Duodenal mucosa (tissue), 2 donors: Measurements from ENCODE around the gene VIPR2.
"Not testable (repeated sequence)": the region's sequence is repeated elsewhere in the genome, so short reads cannot be mapped to it uniquely, and the experiment has no call there.

Experiments used
- H3K27ac ChIP-seq: one replicate; pipeline ENCODE4 v1.7.0; 2013; ENCODE audit warnings: low read depth, low read length
- H3K27me3 ChIP-seq, 2 donors: one replicate each; pipeline ENCODE4 v1.7.0; 2013; ENCODE audit warnings: low read length in 2 of 2, control low read depth in 1 of 2; ENCODE audit not compliant: insufficient read depth in 2 of 2, control insufficient read depth in 1 of 2
- H3K36me3 ChIP-seq, 2 donors: one replicate each; pipeline ENCODE4 v1.7.0; 2013; ENCODE audit warnings: low read length in 2 of 2, control low read depth in 1 of 2; ENCODE audit not compliant: insufficient read depth in 2 of 2, control insufficient read depth in 1 of 2
- H3K4me1 ChIP-seq, 2 donors: one replicate each; pipeline ENCODE4 v1.7.0; 2013; ENCODE audit warnings: low read length in 2 of 2, control low read depth in 1 of 2; ENCODE audit not compliant: insufficient read depth in 2 of 2, control insufficient read depth in 1 of 2
- H3K4me3 ChIP-seq, 2 donors: one replicate each; pipeline ENCODE4 v1.7.0; 2013; ENCODE audit warnings: low read length in 2 of 2, low read depth in 1 of 2
- H3K9ac ChIP-seq, 2 donors: one replicate each; pipeline ENCODE4 v1.7.0; 2013; ENCODE audit warnings: low read length in 2 of 2, low read depth in 1 of 2
- H3K9me3 ChIP-seq, 2 donors: one replicate each; pipeline ENCODE4 v1.7.0; 2013; ENCODE audit warnings: low read length in 2 of 2, control low read depth in 1 of 2; ENCODE audit not compliant: control insufficient read depth in 1 of 2

Gene VIPR2

GRCh38 chr7:159144758-159145489 is at the start of gene VIPR2:
TSS of gene VIPR2 (minus strand) at chr7:159144867. CDS start at chr7:159144771, 96 bp downstream.
- Histone ChIP-seq H3K4me3 (peak within 1 kb of the TSS; percentile 38 to 54), H3K4me1 (peaks cover 0 to 7% of the 10 kb centered on the region in 2 donors), H3K27ac (no peak within 1 kb of the TSS), H3K27me3 (peaks cover 29 to 43% of the 10 kb centered on the region in 2 donors), H3K9me3 (no peaks in the 10 kb centered on the region), H3K9ac (no peak within 1 kb of the TSS), H3K36me3 (no peaks in the 10 kb centered on the region)

DNA sequence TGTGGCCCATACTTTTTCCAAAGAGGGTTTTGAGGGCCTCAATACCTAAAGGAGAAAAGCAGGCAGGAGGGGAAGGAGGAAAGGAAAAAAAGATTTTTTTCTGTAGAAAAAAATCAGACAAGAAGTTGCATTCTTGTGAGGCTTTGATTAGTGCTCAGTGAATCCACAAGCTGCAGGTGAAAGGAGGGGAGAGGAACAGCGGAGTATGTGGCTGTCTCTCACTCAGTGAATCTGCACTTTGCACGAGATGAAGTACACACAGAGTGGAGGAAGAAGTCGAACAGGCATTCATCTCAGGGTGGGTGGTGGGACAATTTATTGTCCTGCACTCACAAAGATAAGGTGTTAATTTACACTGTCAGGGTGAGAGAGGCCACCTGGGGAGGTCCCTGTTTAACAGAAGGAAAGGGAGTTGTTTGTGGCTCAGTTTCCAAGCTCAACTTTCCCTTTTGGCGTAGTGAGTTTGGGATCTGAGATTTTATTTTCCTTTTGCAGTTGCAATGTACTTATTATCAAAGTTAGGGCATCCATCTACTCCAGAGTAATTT is 49.0 kb upstream of the VIPR2 start:
- H3K9me3 ChIP-seq, result no peaks in the 10 kb centered on the region

GRCh38 chr7:159192725-159193453 is 48.2 kb upstream of the VIPR2 start:
- Histone ChIP-seq H3K27ac (no peak overlapping the region), H3K4me1 (peaks cover 2 to 9% of the 10 kb centered on the region in 2 donors), H3K27me3 (no peaks in the 10 kb centered on the region), H3K9ac (no peak overlapping the region), H3K36me3 (no peaks in the 10 kb centered on the region), H3K4me3 (no peak overlapping the region), H3K9me3 (peaks cover 0 to 4% of the 10 kb centered on the region in 2 donors)

More for the DNA sequence above, 49.0 kb upstream of the VIPR2 start:
- no peaks in the 10 kb centered on the region for H3K27me3 ChIP-seq
- no peak overlapping the region for H3K9ac ChIP-seq
- H3K4me3 ChIP-seq, result no peak overlapping the region
- no peak overlapping the region for H3K27ac ChIP-seq
- H3K36me3 ChIP-seq, result no peaks in the 10 kb centered on the region
- H3K4me1 ChIP-seq, result peaks cover 2 to 9% of the 10 kb centered on the region in 2 donors

- H3K4me1 ChIP-seq, result peaks cover 2 to 9% of the 10 kb centered on the region in 2 donors
- H3K27ac ChIP-seq, result no peak overlapping the region
- H3K27me3 ChIP-seq, result no peaks in the 10 kb centered on the region
- H3K36me3 ChIP-seq, result no peaks in the 10 kb centered on the region
- peaks cover 0 to 4% of the 10 kb centered on the region in 2 donors for H3K9me3 ChIP-seq
- H3K4me3 ChIP-seq, result no peak overlapping the region
- no peak overlapping the region for H3K9ac ChIP-seq
Observed at GRCh38 chr7:159192013-159192412, 47.3 kb upstream of the VIPR2 start.

GRCh38 chr7:159191236-159191635 is 46.6 kb upstream of the VIPR2 start:
- no peak overlapping the region for H3K4me3 ChIP-seq
- H3K27ac ChIP-seq, result no peak overlapping the region
- H3K36me3 ChIP-seq, result no peaks in the 10 kb centered on the region
- no peak overlapping the region for H3K9ac ChIP-seq
- H3K27me3 ChIP-seq, result no peaks in the 10 kb centered on the region
- H3K4me1 ChIP-seq, result peaks cover 0 to 6% of the 10 kb centered on the region in 2 donors
- peaks cover 0 to 4% of the 10 kb centered on the region in 2 donors for H3K9me3 ChIP-seq

- no peak overlapping the region for H3K27ac ChIP-seq
- no peak overlapping the region for H3K4me3 ChIP-seq
- no peak overlapping the region for H3K9ac ChIP-seq
- H3K27me3 ChIP-seq, result no peaks in the 10 kb centered on the region
- no peaks in the 10 kb centered on the region for H3K4me1 ChIP-seq
- H3K9me3 ChIP-seq, result peaks cover 0 to 4% of the 10 kb centered on the region in 2 donors
- no peaks in the 10 kb centered on the region for H3K36me3 ChIP-seq
Observed at GRCh38 chr7:159188011-159188410, 43.3 kb upstream of the VIPR2 start.

- H3K9me3 ChIP-seq, result no peaks in the 10 kb centered on the region
- no peak overlapping the region for H3K4me3 ChIP-seq
- H3K36me3 ChIP-seq, result no peaks in the 10 kb centered on the region
- no peak overlapping the region for H3K9ac ChIP-seq
- H3K27ac ChIP-seq, result no peak overlapping the region
- no peaks in the 10 kb centered on the region for H3K4me1 ChIP-seq
- no peaks in the 10 kb centered on the region for H3K27me3 ChIP-seq
Observed at GRCh38 chr7:159179241-159179640, 34.6 kb upstream of the VIPR2 start.

DNA sequence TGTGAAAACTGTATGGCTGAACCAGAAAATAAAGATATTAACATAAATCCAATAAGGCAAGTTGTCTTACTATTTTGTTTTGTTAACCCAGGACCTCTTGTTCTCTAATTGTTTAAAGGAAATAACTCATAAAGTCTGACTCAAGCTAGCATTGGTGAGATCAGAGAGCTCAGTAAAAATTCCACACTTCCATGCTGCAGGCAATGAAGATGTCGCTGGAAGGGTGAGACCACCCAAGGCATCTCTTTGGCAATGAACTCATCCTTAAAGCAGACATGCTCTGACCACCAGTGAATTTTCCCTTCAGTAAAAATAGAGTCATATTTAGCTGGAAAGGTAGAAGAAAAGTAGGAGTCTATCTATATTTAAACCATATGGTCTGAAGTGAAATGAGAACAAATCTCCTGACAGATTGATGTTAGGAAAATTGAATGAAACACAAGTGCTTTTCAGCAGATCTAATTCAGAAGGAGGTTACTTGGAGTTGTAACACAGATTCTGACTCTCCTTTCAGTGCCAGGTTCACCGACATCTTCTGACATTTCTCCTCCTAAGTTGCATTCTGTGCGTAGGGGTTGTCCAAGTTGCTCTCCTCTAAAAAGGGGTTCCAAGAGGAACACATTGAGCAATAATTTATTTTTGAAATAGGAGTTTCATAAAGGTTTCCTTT is 32.8 kb upstream of the VIPR2 start:
- Histone ChIP-seq H3K9me3 (no peaks in the 10 kb centered on the region), H3K27ac (no peak overlapping the region), H3K4me1 (no peaks in the 10 kb centered on the region), H3K9ac (no peak overlapping the region), H3K27me3 (no peaks in the 10 kb centered on the region), H3K36me3 (no peaks in the 10 kb centered on the region), H3K4me3 (no peak overlapping the region)

DNA sequence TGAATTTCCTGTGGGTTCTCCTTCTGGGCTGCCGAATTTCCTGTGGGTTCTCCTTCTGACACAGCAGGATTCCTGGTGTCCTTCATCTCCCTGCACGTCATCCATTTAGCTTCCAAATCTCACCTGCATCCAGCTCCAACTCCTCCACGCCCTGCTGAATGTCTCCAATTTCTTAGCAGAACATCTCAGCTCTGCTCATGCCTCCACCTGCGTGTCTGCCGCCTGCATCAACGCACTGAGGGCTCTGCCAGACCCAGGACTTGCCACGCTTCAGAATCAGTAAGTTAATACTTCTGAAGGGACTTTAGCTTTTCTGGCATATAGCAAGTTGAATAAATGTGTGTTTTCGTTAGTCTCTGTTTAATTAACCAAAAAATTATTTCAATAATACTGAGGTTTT is 31.1 kb upstream of the VIPR2 start:
- no peak overlapping the region for H3K27ac ChIP-seq
- no peaks in the 10 kb centered on the region for H3K4me1 ChIP-seq
- H3K36me3 ChIP-seq, result no peaks in the 10 kb centered on the region
- H3K27me3 ChIP-seq, result no peaks in the 10 kb centered on the region
- no peaks in the 10 kb centered on the region for H3K9me3 ChIP-seq
- H3K9ac ChIP-seq, result no peak overlapping the region
- no peak overlapping the region for H3K4me3 ChIP-seq

- not testable (repeated sequence) for H3K9ac ChIP-seq, H3K4me3 ChIP-seq, H3K4me1 ChIP-seq, H3K36me3 ChIP-seq, H3K27me3 ChIP-seq, H3K9me3 ChIP-seq, H3K27ac ChIP-seq
Observed at GRCh38 chr7:159175100-159175499, 30.4 kb upstream of the VIPR2 start.
